ENCODE results near the gene INSIG2. TPM values are rescaled to one million over a fixed set of nuclear protein-coding genes. Genes with fewer than 3 reads are reported as not detected.

Gene INSIG2
- total RNA-seq, 1 experiment from 2014 or later: 10.7 TPM

DNA sequence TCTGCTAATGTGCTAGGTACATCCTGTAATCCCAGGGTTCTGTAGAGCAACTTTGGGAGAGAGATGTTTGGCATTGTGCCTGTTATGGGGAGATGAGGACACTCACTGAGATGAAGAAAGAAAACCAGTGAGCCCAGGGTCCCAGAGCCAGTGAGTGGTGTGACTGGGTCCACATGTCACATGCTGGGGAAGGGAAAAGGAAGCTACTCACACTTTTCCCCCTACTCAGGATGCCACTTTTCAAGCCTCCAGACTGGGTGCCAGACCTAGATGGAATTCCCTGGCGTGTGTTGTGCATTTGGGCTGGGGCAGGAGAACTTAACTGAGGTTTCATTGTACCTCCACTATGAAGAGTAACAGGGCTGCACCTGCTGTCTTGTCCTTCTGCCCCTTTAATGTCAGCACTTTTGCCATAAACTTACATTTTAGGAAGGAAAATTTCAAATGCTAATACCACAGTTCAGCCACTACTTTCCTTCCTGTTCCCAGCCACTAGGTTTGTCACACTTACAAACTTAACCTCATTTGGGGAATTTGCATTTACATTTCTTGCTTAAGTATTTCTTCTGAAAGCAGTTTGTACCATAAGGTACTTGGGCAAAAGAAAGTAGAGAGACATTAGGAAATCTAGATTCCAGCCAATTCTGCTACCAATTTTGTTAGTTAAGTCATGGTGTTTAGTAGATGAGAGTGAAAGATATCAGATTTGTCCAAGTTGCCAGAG lies 10.2 kb downstream of the INSIG2 start:
- ChIA-PET CTCF (no interaction called here), POLR2A (no interaction called here)
- no peak for ATAC-seq
- Mint-ChIP-seq H3K27me3 (ENCODE audit: low read depth) (no peaks in the 10 kb centered on the region), H3K4me1 (peaks cover 30% of the 10 kb centered on the region), H3K36me3 (peaks cover 25% of the 10 kb centered on the region), H3K4me3 (no peak overlapping the region), H3K27ac (peak overlapping the region; percentile 27; the same call in 1 of the 2 replicates), H3K9me3 (no peaks in the 10 kb centered on the region)
- no peak for TF ChIP-seq NR1H2 (CRISPR knock-in tag; IDR thresholded peaks at IDR 0.05)
- TF ChIP-seq USF2 (CRISPR knock-in tag; IDR thresholded peaks at IDR 0.05): no peak
- TF ChIP-seq, protein P1, sequence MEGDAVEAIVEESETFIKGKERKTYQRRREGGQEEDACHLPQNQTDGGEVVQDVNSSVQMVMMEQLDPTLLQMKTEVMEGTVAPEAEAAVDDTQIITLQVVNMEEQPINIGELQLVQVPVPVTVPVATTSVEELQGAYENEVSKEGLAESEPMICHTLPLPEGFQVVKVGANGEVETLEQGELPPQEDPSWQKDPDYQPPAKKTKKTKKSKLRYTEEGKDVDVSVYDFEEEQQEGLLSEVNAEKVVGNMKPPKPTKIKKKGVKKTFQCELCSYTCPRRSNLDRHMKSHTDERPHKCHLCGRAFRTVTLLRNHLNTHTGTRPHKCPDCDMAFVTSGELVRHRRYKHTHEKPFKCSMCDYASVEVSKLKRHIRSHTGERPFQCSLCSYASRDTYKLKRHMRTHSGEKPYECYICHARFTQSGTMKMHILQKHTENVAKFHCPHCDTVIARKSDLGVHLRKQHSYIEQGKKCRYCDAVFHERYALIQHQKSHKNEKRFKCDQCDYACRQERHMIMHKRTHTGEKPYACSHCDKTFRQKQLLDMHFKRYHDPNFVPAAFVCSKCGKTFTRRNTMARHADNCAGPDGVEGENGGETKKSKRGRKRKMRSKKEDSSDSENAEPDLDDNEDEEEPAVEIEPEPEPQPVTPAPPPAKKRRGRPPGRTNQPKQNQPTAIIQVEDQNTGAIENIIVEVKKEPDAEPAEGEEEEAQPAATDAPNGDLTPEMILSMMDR (IDR thresholded peaks at IDR 0.05): no peak
- no peak for TF ChIP-seq ZNF317 (CRISPR knock-in tag; IDR thresholded peaks at IDR 0.05; ENCODE audit: borderline replicate concordance, low read depth)
- TF ChIP-seq ATF2 (CRISPR knock-in tag; IDR thresholded peaks at IDR 0.05; ENCODE audit: borderline replicate concordance, low read depth): no peak
- TF ChIP-seq ELF4 (CRISPR knock-in tag; IDR thresholded peaks at IDR 0.05; ENCODE audit: low read depth): no peak
- no peak for TF ChIP-seq PRRX2 (CRISPR knock-in tag; IDR thresholded peaks at IDR 0.05)
- TF ChIP-seq MYBL2 (CRISPR knock-in tag; IDR thresholded peaks at IDR 0.05): no peak
- no peak for TF ChIP-seq ZNF219 (CRISPR knock-in tag; IDR thresholded peaks at IDR 0.05; ENCODE audit: borderline replicate concordance)
- TF ChIP-seq ZNF532 (CRISPR knock-in tag; IDR thresholded peaks at IDR 0.05; ENCODE audit: borderline replicate concordance): no peak
- no peak for TF ChIP-seq ATF3 (CRISPR knock-in tag; conservative IDR thresholded peaks at IDR 0.05)
- no peak for TF ChIP-seq ZNF423 (CRISPR knock-in tag; IDR thresholded peaks at IDR 0.05)
- TF ChIP-seq AR (CRISPR knock-in tag; IDR thresholded peaks at IDR 0.05): no peak
- no peak for TF ChIP-seq E2F4 (CRISPR knock-in tag; IDR thresholded peaks at IDR 0.05; ENCODE audit: borderline replicate concordance, low read depth)
- TF ChIP-seq, protein P2, sequence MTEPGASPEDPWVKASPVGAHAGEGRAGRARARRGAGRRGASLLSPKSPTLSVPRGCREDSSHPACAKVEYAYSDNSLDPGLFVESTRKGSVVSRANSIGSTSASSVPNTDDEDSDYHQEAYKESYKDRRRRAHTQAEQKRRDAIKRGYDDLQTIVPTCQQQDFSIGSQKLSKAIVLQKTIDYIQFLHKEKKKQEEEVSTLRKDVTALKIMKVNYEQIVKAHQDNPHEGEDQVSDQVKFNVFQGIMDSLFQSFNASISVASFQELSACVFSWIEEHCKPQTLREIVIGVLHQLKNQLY (CRISPR knock-in tag; IDR thresholded peaks at IDR 0.05): no peak
- no peak for TF ChIP-seq HMGA2 (CRISPR knock-in tag; IDR thresholded peaks at IDR 0.05)
- TF ChIP-seq IRF2 (CRISPR knock-in tag; IDR thresholded peaks at IDR 0.05; ENCODE audit: borderline replicate concordance, low read depth): no peak
- no peak for DNase-seq (ENCODE audit: low spot score)

Data from WTC11 (cell line).